Activated T-cell treated with anti-CD3 and anti-CD28 coated beads, Interleukin-2, amount 50 U/mL, for 48 hours (primary cell): ENCODE results near the gene GLIS1.
A peak's percentile ranks its signal among the peaks of the same experiment; 100 is the strongest.

Experiments
- DNase-seq, 2 experiments: peaks; one replicate each; pipeline ENCODE4 v3.0.0-alpha.2; 2020

GLIS1 gene

GRCh38 chr1:53588053-53588779 is 150.7 kb downstream of the GLIS1 start:
- peak; percentile 2 to 5 for DNase-seq

DNA sequence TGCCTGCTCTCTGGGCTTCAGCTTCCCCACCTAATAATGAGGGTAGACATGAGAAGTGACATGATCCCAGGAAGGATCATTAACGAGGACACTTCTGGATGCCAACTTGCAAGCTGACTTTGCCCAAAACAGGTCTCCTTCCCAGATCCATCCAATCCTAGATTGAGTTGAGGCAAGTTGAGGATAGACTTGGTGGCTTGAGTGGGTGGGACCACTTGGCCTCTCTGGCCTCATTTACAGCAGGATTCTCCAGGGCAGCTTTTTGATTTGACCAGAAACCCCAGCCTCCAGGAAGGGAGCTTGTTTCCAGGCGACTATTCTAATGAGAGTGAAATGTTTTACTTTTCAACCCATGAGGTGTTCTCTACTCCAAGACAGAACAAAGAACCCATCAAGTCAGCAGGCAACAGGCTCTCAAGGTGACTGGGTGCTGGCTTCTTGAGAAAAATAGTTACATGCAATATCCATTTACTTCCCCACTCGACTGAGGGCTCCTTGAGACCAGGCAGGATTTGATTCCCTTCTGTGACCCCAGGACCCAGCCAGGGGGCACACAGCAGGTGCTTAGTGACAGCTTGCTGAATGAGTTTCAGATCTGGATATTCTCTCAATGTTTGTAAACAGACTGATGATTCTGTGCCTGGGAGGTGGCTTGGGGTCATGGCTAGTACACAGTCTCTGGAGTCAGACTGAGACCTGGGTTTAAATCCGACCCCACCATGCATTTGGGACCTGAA is 151.5 kb downstream of the GLIS1 start:
- DNase-seq = peak; percentile 4 to 12

DNA sequence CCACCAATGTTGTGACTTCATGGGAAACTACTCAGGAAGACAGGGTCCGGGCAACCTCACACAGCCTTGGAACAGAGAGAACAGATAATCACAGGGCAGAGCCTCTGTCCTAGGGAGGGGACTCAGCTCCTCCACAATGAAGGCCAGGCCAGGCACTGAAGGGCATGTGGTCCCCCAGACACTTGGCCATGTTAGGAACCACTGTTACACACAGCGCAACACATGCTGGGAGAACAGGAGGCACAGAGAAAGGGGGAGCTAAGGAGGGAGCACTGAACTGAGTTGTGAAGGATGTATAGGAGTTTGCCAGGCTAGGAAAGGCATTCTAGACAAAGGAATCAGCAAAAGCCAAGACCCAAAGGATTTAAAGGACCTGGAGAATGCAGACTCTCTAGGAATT is 152.2 kb downstream of the GLIS1 start:
- DNase-seq = peak; percentile 1 to 2

DNA sequence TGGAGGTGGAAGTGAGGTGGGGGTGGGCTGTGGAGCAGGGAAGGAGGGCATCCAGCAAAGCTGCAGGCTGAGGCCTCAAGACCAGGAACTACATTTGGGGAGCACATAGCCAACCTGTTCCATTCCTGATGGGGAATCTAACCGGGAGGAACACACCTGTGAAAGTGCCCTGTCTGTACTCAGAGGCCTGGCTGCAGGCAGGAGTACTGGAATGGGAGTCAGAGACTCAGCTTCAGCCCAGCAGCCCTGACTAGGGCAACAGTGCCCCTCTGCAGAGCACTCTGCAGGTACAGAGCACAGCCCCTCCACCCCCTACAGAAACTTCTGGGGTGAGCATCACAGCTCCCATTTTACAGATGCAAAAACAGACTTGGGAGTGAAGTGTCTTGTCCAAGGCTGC is 153.4 kb downstream of the GLIS1 start:
- peak; percentile 11 to 15 for DNase-seq

GRCh38 chr1:53585129-53585528 is 153.8 kb downstream of the GLIS1 start:
- DNase-seq = peak; percentile 21 to 27

GRCh38 chr1:53584777-53585107 is 154.2 kb downstream of the GLIS1 start:
- peak in 1 of 2 experiments; percentile 7 for DNase-seq

GRCh38 chr1:53583868-53584776 is 154.8 kb downstream of the GLIS1 start:
- peak in 1 of 2 experiments; percentile 2 for DNase-seq

DNA sequence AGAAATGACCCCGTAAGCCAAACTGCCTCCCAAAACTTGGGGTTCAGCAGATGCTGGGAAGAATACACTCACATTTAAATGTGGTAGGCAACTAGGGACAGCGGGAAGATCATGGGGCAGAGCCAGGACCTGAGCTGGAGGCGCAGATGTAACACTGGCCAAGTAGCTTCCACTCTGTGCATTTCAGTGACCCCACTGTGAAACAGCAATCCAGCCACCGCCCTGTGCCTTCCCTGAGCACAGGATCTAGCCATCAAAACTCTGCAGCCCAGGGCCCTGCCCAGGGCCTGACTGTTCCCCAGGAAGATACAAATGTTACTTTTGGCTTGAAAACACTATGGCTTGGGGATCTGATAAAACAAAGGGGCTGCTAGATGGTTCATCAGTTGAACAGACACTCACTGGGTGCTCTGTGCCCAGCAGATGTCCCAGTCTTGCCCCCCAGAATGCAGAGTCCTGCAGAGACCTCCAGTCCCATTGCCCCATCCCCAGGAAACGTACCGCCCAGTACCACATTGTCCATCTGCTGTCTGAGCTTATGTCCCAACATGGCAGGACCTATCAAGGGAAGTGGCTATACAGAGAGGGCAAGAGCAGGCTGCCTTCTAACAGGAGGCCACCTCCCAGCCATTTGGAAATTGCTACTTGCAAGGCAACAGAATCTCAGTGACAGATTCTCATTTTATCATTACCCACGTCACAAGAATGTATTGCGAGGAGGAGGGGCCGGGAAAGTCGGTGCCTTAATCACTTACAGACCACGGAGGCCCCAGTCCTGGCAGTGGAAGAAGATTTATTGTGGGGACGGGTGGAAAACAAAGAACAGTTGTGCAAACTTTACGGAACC is 155.7 kb downstream of the GLIS1 start:
- DNase-seq = peak in 1 of 2 experiments; percentile 11

DNA sequence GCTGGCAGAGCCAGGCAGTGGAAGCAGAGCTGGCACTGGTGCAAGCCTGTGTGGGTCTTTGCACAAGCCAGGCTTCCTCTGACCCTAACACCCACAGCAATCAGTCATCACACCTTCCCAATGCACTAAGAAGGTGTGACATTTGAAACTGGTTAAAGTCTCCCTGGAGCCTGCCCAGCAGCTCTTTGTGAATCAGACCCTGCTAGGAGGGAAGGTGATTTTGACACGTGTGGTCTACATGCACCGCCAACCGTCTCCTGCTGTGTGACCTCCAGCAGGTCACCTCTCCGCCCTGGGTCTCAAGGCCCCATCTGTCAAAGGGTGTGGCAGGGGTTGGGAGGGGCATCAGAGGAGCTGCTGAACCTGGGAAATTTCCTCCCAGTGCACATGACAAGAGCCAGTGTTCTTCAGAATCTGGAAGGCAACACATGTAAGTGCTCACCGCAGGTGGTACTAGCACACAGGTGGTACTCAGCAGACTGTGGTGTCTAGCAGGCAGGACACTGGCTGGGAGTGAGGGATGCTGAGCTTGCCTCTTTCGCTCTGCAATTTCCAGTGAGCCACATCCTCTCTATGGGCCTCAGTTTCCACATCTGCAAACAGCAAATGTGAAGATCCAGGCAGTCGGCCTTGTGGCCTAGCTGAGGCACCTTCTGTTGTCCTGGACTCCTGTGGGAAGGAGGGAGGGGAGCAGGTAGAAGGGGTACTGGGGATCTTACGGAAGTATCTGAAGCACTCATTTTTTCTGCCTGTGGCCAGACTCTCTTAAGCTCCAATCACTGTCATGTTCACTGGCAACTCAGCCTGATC is 156.5 kb downstream of the GLIS1 start:
- no peak for DNase-seq

DNA sequence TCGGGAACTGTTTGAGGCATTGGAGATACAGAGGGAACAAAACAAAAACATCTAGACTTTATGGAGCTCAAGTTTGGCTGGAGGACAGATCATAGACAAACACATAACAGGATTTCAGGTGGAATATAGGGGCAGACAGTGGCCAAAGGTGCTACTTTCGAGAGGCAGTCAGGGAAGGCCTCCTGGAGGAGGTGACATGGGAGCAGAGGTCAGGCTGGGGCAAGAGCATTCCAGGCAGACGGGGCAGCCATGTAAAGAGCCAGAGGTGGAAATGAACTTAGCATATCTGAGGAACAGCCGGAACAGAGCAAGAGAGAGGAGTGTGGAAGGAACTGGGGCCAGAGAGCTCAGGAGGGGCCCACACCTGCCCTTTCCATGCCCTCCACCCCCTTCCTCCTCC is 157.5 kb downstream of the GLIS1 start:
- no peak for DNase-seq

- no peak for DNase-seq
Observed at GRCh38 chr1:53580739-53581475, 158.1 kb downstream of the GLIS1 start.

GRCh38 chr1:53580009-53580400 is 159.0 kb downstream of the GLIS1 start:
- no peak for DNase-seq

DNA sequence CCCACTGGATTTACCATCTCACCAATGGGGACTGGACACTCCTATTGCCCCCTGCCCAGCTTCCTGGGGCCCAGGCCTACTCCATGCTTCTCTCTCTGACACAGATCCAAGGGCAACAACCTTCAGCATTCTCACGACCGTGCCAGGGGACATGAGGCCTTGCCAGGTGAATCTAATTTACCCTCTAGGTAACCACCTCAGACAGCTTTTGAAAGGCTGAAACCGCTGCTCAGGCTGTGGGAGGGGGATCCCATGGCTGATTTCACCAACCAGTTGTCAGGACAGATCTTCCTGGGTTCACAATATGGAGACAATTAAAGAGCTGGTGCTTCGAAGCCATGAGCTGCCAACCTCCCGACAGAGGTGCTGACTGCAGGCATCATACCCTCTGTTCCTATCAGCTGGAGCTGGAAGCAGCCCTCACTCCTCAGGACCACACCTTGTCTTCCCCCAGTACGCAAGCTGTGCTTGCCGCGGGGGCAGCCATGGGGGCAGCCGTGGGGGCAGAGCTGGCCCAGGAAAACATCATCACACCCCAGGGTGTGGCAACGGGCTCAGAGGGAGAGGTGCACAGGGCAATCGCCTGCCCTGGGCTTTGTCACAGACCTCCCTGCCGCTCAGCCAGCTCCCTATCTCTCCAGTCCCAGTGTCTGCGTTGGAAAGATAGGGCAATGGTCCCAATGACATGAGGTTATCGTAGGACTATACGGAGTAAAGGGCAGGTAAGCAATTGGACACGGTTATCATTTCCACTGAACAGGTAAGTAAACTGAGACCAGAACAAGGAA is 159.5 kb downstream of the GLIS1 start:
- DNase-seq = no peak

- no peak for DNase-seq
Observed at GRCh38 chr1:53578358-53578757, 160.6 kb downstream of the GLIS1 start.

GRCh38 chr1:53577761-53578100 is 161.2 kb downstream of the GLIS1 start:
- peak in 1 of 2 experiments; percentile 7 for DNase-seq

DNA sequence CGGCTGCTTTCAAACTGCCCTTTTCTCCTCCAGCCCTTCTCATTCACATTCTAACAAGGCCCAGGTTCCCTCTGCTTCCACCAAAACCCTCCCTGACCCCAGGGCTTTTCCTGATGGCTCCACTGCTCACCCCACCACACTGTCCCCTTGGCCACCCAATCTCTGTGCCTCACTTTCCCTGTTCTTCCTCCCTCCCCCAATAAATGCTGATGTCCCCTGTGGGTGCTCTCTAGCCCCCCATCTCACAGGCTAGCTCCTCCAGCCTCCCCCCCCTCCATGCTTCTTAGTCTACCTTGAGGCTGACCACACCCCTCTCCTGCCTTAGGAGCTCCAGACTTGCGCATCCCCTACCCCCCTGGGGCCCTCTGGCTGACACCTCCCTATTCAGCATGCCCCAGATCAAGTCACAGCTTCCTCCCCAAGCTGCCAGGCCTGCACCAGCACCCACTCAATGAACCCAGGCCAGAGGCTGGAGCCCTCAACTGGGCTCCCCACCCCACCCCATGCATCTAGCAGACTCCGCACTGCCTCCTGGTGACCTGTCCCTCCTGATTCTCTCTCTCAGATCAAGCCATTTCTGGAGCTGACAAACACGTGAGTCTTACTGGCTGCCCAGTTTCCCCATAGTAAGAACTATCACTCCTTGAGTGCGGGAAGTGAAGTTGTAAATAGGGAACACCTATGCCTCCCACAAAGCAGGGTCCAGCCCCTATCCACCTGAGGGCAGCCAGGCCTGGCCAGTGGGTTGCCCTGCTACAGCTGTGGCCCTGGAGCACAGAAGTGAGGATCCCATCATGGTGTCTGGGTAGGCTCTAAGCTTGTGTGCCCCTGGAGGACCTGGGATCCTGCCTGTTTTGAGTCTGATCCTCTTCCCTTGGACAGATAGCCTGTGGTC is 161.9 kb downstream of the GLIS1 start:
- peak in 1 of 2 experiments; percentile 9 for DNase-seq

GRCh38 chr1:53576381-53576801 is 162.6 kb downstream of the GLIS1 start:
- peak in 1 of 2 experiments; percentile 2 for DNase-seq

DNA sequence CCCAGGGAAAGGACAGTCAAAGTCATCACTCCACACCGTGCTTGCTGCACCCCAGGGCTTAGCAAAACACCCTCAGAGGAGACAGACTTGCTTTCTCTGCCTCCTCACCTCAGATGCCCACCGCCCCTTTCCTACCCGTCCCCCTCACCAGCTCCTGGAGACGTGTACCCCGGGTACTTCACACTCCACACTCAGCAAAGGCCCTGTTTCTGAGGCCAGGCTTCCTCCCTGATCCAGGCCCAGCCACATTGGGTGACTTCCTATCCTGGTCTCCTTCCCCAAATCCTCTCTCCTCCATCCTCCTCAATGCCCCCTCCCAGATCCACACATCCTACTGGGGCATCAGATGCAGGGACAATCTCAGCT is 163.0 kb downstream of the GLIS1 start:
- DNase-seq = peak in 1 of 2 experiments; percentile 1
